GM18868 (cell line): ENCODE results near the gene ZMYND8.

Experiments used
- ATAC-seq: cut with Tn5 transposase; IDR thresholded peaks from one replicate; pipeline ENCODE4 v1.9.1; 2021; ENCODE audit warnings: mild to moderate bottlenecking, moderate library complexity; ENCODE audit not compliant: unreplicated experiment

ZMYND8 gene

GRCh38 chr20:47354714-47355488 lies 1.6 kb downstream of the ZMYND8 start:
- no peak for ATAC-seq

- no peak for ATAC-seq
These were observed 2.1 kb downstream of the ZMYND8 start for GRCh38 chr20:47354464-47354713.

- ATAC-seq: no peak
These were observed 2.6 kb downstream of the ZMYND8 start for GRCh38 chr20:47353692-47354463.

GRCh38 chr20:47353239-47353691 lies 3.2 kb downstream of the ZMYND8 start:
- no peak for ATAC-seq

GRCh38 chr20:47352332-47353238 lies 3.9 kb downstream of the ZMYND8 start:
- no peak for ATAC-seq

GRCh38 chr20:47351643-47352331 lies 4.7 kb downstream of the ZMYND8 start:
- no peak for ATAC-seq

GRCh38 chr20:47350691-47351545 lies 5.6 kb downstream of the ZMYND8 start:
- no peak for ATAC-seq

- ATAC-seq: no peak
These were observed 6.3 kb downstream of the ZMYND8 start for GRCh38 chr20:47350181-47350550.

- ATAC-seq: no peak
These were observed 6.9 kb downstream of the ZMYND8 start for GRCh38 chr20:47349365-47350180.

GRCh38 chr20:47348539-47349142 lies 7.9 kb downstream of the ZMYND8 start:
- ATAC-seq: no peak

GRCh38 chr20:47347661-47348435 lies 8.7 kb downstream of the ZMYND8 start:
- no peak for ATAC-seq

GRCh38 chr20:47346172-47346571 lies 10.3 kb downstream of the ZMYND8 start:
- no peak for ATAC-seq

- ATAC-seq: no peak
These were observed 11.3 kb downstream of the ZMYND8 start for GRCh38 chr20:47345214-47345613.

GRCh38 chr20:47343007-47343472 lies 13.5 kb downstream of the ZMYND8 start:
- ATAC-seq: no peak

GRCh38 chr20:47338131-47338628 lies 18.3 kb downstream of the ZMYND8 start:
- no peak for ATAC-seq

GRCh38 chr20:47337413-47337812 lies 19.1 kb downstream of the ZMYND8 start:
- no peak for ATAC-seq

- ATAC-seq: no peak
These were observed 20.3 kb downstream of the ZMYND8 start for GRCh38 chr20:47336129-47336754.
